HG03159 (cell line): Measurements from ENCODE around the gene NUP43.
"Not testable (repeated sequence)": the region's sequence is repeated elsewhere in the genome, so short reads cannot be mapped to it uniquely, and the experiment has no call there.

ENCODE experiments used
- ATAC-seq: cut with Tn5 transposase; IDR thresholded peaks from one replicate; pipeline ENCODE4 v1.9.1; 2021; ENCODE audit warnings: mild to moderate bottlenecking, moderate library complexity; ENCODE audit not compliant: unreplicated experiment

Gene NUP43

GRCh38 chr6:149749082-149749593, 2.8 kb upstream of the NUP43 start:
- peak; percentile 1 for ATAC-seq

- not testable (repeated sequence) for ATAC-seq
Measured at GRCh38 chr6:149745252-149745651, 1.1 kb downstream of the NUP43 start.

GRCh38 chr6:149734915-149735314, 11.4 kb downstream of the NUP43 start:
- no peak for ATAC-seq

- ATAC-seq = no peak
Measured at GRCh38 chr6:149733089-149733720, 13.1 kb downstream of the NUP43 start.

- no peak for ATAC-seq
Measured at GRCh38 chr6:149729824-149730223, 16.5 kb downstream of the NUP43 start.

- ATAC-seq = no peak
Measured at GRCh38 chr6:149728499-149729234, 17.7 kb downstream of the NUP43 start.

GRCh38 chr6:149727793-149728498, 18.4 kb downstream of the NUP43 start:
- ATAC-seq = no peak

GRCh38 chr6:149725785-149726184, 20.5 kb downstream of the NUP43 start:
- no peak for ATAC-seq

- ATAC-seq = peak; percentile 66
Measured at GRCh38 chr6:149723771-149724417, 22.4 kb downstream of the NUP43 start.

- no peak for ATAC-seq
Measured at GRCh38 chr6:149723262-149723661, 23.1 kb downstream of the NUP43 start.

- no peak for ATAC-seq
Measured at GRCh38 chr6:149719531-149719930, 26.8 kb downstream of the NUP43 start.

- peak; percentile 93 for ATAC-seq
Measured at GRCh38 chr6:149717588-149718458, 28.5 kb downstream of the NUP43 start, which contains the start of gene LATS1. Gene LATS1 (minus strand): TSS chr6:149718101. CDS start chr6:149702126, 15,975 bp downstream.

GRCh38 chr6:149717255-149717587, 29.1 kb downstream of the NUP43 start:
- ATAC-seq = no peak

- no peak for ATAC-seq
Measured at GRCh38 chr6:149716181-149716963, 30.0 kb downstream of the NUP43 start.

- no peak for ATAC-seq
Measured at GRCh38 chr6:149714442-149714841, 31.9 kb downstream of the NUP43 start.

- no peak for ATAC-seq
Measured at GRCh38 chr6:149711711-149712110, 34.6 kb downstream of the NUP43 start.

GRCh38 chr6:149701714-149702113, 44.6 kb downstream of the NUP43 start:
- no peak for ATAC-seq

- ATAC-seq = no peak
Measured at GRCh38 chr6:149699150-149699549, 47.2 kb downstream of the NUP43 start.

GRCh38 chr6:149698175-149698574, 48.2 kb downstream of the NUP43 start:
- ATAC-seq = no peak
